VCaP (cell line): ENCODE results near the gene ERC1.

Source experiments
- H3K27ac ChIP-seq: fragments of 450-650 bp; 2 replicates; pipeline ENCODE4 v1.5.1; 2017
- CTCF ChIP-seq: fragments of 450-650 bp; conservative IDR thresholded peaks from 2 replicates; pipeline ENCODE4 v1.5.1; 2017; ENCODE audit warnings: mild to moderate bottlenecking, moderate library complexity

Gene ERC1

GRCh38 chr12:1401891-1402290 is 410.9 kb downstream of the ERC1 start:
- TF ChIP-seq CTCF = no peak
- H3K27ac ChIP-seq = no peak overlapping the region

GRCh38 chr12:1403417-1403816 is 412.4 kb downstream of the ERC1 start:
- TF ChIP-seq CTCF = no peak
- no peak overlapping the region for H3K27ac ChIP-seq

GRCh38 chr12:1405619-1406018 is 414.6 kb downstream of the ERC1 start:
- TF ChIP-seq CTCF = no peak
- H3K27ac ChIP-seq = no peak overlapping the region

DNA sequence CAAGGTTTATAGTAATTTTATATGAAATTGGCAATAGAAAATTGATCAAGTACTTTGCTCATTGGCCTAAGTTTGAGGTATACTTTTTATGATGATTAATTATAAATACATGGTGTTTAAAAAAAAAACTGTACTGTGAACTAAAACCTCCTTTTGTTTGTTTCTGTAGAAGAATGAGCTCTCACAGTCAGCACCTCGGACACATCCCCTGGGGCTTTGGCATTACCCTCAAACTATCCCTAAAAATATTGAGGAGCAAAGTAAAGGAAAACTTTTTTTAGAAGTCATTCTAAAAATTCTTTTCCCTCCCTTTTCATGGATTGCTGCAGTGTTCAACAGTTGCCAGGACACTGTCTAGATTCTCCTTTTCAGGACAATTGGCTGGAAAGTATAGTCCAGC is 419.8 kb downstream of the ERC1 start:
- no peak for TF ChIP-seq CTCF

GRCh38 chr12:1413930-1414329 is 422.9 kb downstream of the ERC1 start:
- H3K27ac ChIP-seq = no peak overlapping the region
- TF ChIP-seq CTCF = no peak

More for the DNA sequence above, 419.8 kb downstream of the ERC1 start:
- no peak overlapping the region for H3K27ac ChIP-seq

DNA sequence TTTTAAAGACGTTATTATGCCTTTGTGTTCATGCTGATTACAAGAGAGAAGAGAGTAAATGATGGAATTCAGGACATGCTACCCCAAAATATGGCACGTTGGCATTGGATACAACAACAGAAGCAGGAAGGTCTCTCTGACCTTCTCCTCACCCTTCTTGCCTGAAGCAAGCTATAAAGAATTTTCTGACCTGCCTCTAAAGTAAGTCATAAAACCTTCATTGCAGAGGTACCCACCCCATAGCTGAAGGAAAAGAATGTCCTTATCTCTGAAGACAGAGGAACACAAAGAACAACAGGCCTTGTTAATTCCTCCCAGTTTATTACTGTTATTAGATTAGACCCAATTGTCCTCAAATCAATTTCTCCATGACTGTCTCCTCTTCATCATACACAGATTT is 427.1 kb downstream of the ERC1 start:
- no peak overlapping the region for H3K27ac ChIP-seq
- TF ChIP-seq CTCF = no peak

- no peak for TF ChIP-seq CTCF
- H3K27ac ChIP-seq = no peak overlapping the region
Measured at GRCh38 chr12:1419849-1420371, 428.9 kb downstream of the ERC1 start.
